BE2C (cell line): ENCODE measurements around the gene ALDH8A1.

Source experiments
- DNase-seq: peaks from one replicate; pipeline ENCODE4 v3.0.0-alpha.2; 2020
- H3K27me3 ChIP-seq: fragments of 250-450 bp; sonication (Bioruptor Pico); 2 replicates; pipeline ENCODE4 v1.5.1; 2020; ENCODE audit warnings: mild to moderate bottlenecking
- H3K36me3 ChIP-seq: fragments of 250-450 bp; sonication (Bioruptor Pico); 2 replicates; pipeline ENCODE4 v1.5.1; 2020; ENCODE audit warnings: mild to moderate bottlenecking
- H3K4me1 ChIP-seq: fragments of 250-450 bp; sonication (Bioruptor Pico); 2 replicates; pipeline ENCODE4 v1.5.1; 2020
- H3K4me3 ChIP-seq: 2 replicates; pipeline ENCODE4 v1.5.1; 2011; ENCODE audit warnings: low read depth, low read length
- H3K9me3 ChIP-seq: fragments of 250-450 bp; sonication (Bioruptor Pico); 2 replicates; pipeline ENCODE4 v1.5.1; 2020
- CTCF ChIP-seq: IDR thresholded peaks from 2 replicates; pipeline ENCODE4 v1.5.1; 2012; ENCODE audit warnings: mild to moderate bottlenecking, low read depth, low read length

The ALDH8A1 gene

DNA sequence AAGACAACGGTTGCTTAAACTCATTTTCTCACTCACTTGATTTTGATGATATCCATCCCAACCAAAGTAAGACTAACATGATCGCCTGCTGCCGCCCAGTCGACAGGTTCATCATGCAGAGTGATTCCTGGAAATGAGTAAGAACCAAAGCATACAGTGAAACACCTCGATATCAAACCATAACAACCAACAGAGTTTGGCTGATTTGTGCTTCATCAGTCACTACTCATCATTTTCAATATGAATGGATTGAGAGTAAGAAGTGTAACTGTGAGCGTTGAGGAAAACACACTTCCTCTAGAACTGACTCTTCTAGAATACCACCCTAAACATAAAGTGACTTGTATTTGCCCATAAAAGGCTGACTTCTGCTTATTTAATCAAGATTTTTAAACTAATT lies 29.2 kb upstream of the ALDH8A1 start:
- DNase-seq = no peak
- H3K36me3 ChIP-seq = peaks cover 4% of the 10 kb centered on the region
- H3K27me3 ChIP-seq = no peaks in the 10 kb centered on the region
- no peaks in the 10 kb centered on the region for H3K4me1 ChIP-seq
- TF ChIP-seq CTCF = no peak
- H3K9me3 ChIP-seq = no peaks in the 10 kb centered on the region
- H3K4me3 ChIP-seq = no peak overlapping the region

GRCh38 chr6:134974370-134974769 lies 24.5 kb upstream of the ALDH8A1 start:
- no peak for DNase-seq

DNA sequence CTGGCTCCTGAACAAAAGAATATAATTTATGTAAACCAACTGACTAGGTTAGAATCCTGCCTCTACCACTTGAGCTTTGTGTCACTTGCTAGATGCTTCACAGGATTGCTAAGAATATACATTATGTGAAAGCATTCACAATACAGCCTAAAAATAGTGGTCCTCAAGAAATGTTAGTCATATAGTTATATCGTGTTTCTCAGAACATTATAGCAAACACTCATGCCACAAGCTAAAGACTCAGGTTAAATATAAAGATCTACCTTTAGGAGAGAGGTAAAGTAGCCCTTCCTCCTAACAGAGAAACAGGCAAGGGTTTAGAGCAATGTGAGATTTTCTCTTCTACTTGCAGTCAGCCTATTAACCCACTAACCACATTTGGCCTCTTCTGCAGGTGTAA lies 17.8 kb upstream of the ALDH8A1 start:
- H3K4me1 ChIP-seq = no peaks in the 10 kb centered on the region
- DNase-seq = no peak
- H3K27me3 ChIP-seq = no peaks in the 10 kb centered on the region
- peaks cover 5% of the 10 kb centered on the region for H3K36me3 ChIP-seq
- no peaks in the 10 kb centered on the region for H3K9me3 ChIP-seq
- no peak for TF ChIP-seq CTCF
- H3K4me3 ChIP-seq = no peak overlapping the region

More at GRCh38 chr6:134974370-134974769, 24.5 kb upstream of the ALDH8A1 start:
- no peaks in the 10 kb centered on the region for H3K9me3 ChIP-seq
- H3K36me3 ChIP-seq = peaks cover 4% of the 10 kb centered on the region; the same call in 1 of the 2 replicates
- H3K4me3 ChIP-seq = no peak overlapping the region
- no peaks in the 10 kb centered on the region for H3K27me3 ChIP-seq
- no peaks in the 10 kb centered on the region for H3K4me1 ChIP-seq
- TF ChIP-seq CTCF = no peak

GRCh38 chr6:134964451-134965203 lies 14.7 kb upstream of the ALDH8A1 start:
- Histone ChIP-seq H3K36me3 (peaks cover 5% of the 10 kb centered on the region), H3K9me3 (no peaks in the 10 kb centered on the region), H3K27me3 (no peaks in the 10 kb centered on the region), H3K4me3 (no peak overlapping the region), H3K4me1 (no peaks in the 10 kb centered on the region)
- no peak for TF ChIP-seq CTCF
- no peak for DNase-seq

DNA sequence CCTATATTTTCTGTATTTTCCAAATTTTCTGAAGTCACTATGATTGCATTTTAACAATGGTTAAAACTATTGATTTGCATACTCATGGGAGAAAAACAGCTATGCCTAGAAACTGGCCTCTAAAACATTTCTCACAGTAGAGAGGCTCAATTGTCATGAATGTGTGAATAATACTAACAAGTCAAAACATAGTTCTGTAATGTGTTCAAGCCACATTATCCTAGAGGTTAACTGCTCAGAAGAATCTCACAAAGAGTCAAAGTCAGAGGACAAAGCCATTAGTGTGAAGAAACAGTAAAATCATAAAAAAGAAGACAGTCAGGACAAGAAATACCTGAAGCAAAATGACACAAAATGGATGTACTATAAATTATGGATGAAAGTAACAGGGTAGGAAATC lies 12.5 kb upstream of the ALDH8A1 start:
- H3K4me3 ChIP-seq = no peak overlapping the region
- TF ChIP-seq CTCF = no peak
- no peaks in the 10 kb centered on the region for H3K9me3 ChIP-seq
- no peaks in the 10 kb centered on the region for H3K27me3 ChIP-seq
- H3K36me3 ChIP-seq = peaks cover 5% of the 10 kb centered on the region
- no peaks in the 10 kb centered on the region for H3K4me1 ChIP-seq
- DNase-seq = no peak

DNA sequence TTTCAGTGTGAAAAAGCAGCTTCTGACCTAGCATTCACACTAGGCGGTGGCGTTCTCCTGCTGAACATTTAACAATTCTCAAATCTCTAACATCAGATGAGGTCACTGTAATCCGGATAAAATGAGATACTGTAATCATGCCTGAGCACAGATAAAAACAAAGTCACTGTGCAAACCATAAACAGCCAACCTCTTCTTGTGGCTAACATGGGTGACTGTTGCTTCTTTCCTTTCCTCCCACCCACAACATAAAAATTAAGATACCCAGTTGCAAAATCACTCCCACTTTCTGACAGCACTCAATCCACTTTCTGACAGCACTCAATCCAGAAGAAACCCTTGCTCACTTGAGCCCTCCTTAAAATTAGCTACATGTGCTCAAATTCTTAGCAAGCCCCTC lies 11.5 kb upstream of the ALDH8A1 start:
- no peak for TF ChIP-seq CTCF

More for the DNA sequence above, 11.5 kb upstream of the ALDH8A1 start:
- H3K27me3 ChIP-seq = no peaks in the 10 kb centered on the region
- no peak for DNase-seq
- H3K36me3 ChIP-seq = peaks cover 5% of the 10 kb centered on the region
- H3K4me1 ChIP-seq = no peaks in the 10 kb centered on the region
- no peak overlapping the region for H3K4me3 ChIP-seq
- H3K9me3 ChIP-seq = no peaks in the 10 kb centered on the region
